Measurements from ENCODE around the gene CTDP1.

- TF ChIP-seq POLR2AphosphoS5 (IDR thresholded peaks at IDR 0.05; ENCODE audit: borderline replicate concordance, low read depth, low read length), result no peak
- no peak for TF ChIP-seq EZH2 (IDR thresholded peaks at IDR 0.05)
These were observed 109.7 kb downstream of the CTDP1 start for GRCh38 chr18:79789091-79789891.
